Liver (tissue), 9 donors: Measurements from ENCODE around the gene CDK10. TPM values are rescaled to one million over a fixed set of nuclear protein-coding genes. Genes with fewer than 3 reads are reported as not detected.

Source experiments
- DNase-seq: peaks from one replicate; pipeline ENCODE4 v3.0.0-alpha.2; 2017; ENCODE audit warnings: low spot score
- H3K27ac ChIP-seq, 2 donors: one replicate each; pipeline ENCODE4 v1.7.0; 2013; ENCODE audit warnings: inconsistent platforms in 2 of 2, low read length in 2 of 2, control low read depth in 1 of 2, low read depth in 1 of 2, mild to moderate bottlenecking in 1 of 2
- H3K27me3 ChIP-seq, 4 donors: one replicate each; pipeline versions ENCODE4 v1.6.1 to v1.7.0; 2013; ENCODE audit warnings: low read length in 3 of 4, inconsistent platforms in 1 of 4, mild to moderate bottlenecking in 1 of 4, moderate library complexity in 1 of 4; ENCODE audit not compliant: control insufficient read depth in 4 of 4, insufficient read depth in 4 of 4
- H3K36me3 ChIP-seq, 4 donors: one replicate each; pipeline versions ENCODE4 v1.6.1 to v1.7.0; 2013; ENCODE audit warnings: low read length in 3 of 4, mild to moderate bottlenecking in 3 of 4, low read depth in 1 of 4, moderate library complexity in 1 of 4; ENCODE audit not compliant: control insufficient read depth in 4 of 4, insufficient read depth in 3 of 4
- H3K4me1 ChIP-seq, 4 donors: one replicate each; pipeline versions ENCODE4 v1.6.1 to v1.7.0; 2013; ENCODE audit warnings: low read length in 3 of 4, mild to moderate bottlenecking in 3 of 4, moderate library complexity in 1 of 4; ENCODE audit not compliant: control insufficient read depth in 4 of 4, insufficient read depth in 4 of 4
- H3K4me3 ChIP-seq, 3 donors: one replicate each; pipeline versions ENCODE4 v1.6.1 to v1.7.0; 2013; ENCODE audit warnings: low read length in 3 of 3, control low read depth in 1 of 3, low read depth in 1 of 3, mild to moderate bottlenecking in 1 of 3
- H3K9ac ChIP-seq, 2 donors: one replicate each; pipeline ENCODE4 v1.7.0; 2013; ENCODE audit warnings: low read length in 2 of 2, mild to moderate bottlenecking in 2 of 2, moderate library complexity in 2 of 2, control low read depth in 1 of 2, low read depth in 1 of 2
- H3K9me3 ChIP-seq, 4 donors: one replicate each; pipeline versions ENCODE4 v1.6.1 to v1.7.0; 2013; ENCODE audit warnings: low read length in 3 of 4; ENCODE audit not compliant: control insufficient read depth in 4 of 4
- CTCF ChIP-seq: fragments of 150-350 bp; IDR thresholded peaks from 2 replicates; pipeline ENCODE4 v1.5.1; 2017; ENCODE audit warnings: improper control_type of control experiment, low read depth, low read length; ENCODE audit not compliant: missing input control
- EGR1 ChIP-seq, 2 donors: IDR thresholded peaks; 2 replicates each; pipeline ENCODE4 v1.6.1; 2016 to 2018; ENCODE audit warnings: antibody characterized with exemption in 2 of 2, low read depth in 2 of 2
- FOXA1 ChIP-seq: IDR thresholded peaks from 2 replicates; pipeline ENCODE4 v1.6.1; 2016; ENCODE audit warnings: antibody characterized with exemption
- FOXA2 ChIP-seq: IDR thresholded peaks from 2 replicates; pipeline ENCODE4 v1.6.1; 2016; ENCODE audit warnings: antibody characterized with exemption
- GABPA ChIP-seq, 2 donors: IDR thresholded peaks in 1 of 2; conservative IDR thresholded peaks in 1 of 2; 2 replicates each; pipeline ENCODE4 v1.6.1; 2016; ENCODE audit warnings: antibody characterized with exemption in 2 of 2, mild to moderate bottlenecking in 1 of 2, moderate library complexity in 1 of 2
- HNF4A ChIP-seq, 2 donors: conservative IDR thresholded peaks; 2 replicates each; pipeline ENCODE4 v1.6.1; 2016; ENCODE audit warnings: antibody characterized with exemption in 2 of 2, mild to moderate bottlenecking in 2 of 2
- HNF4G ChIP-seq: IDR thresholded peaks from 2 replicates; pipeline ENCODE4 v1.6.1; 2016; ENCODE audit warnings: antibody characterized with exemption
- JUND ChIP-seq, 2 donors: IDR thresholded peaks; 2 replicates each; pipeline ENCODE4 v1.6.1; 2016; ENCODE audit warnings: antibody characterized with exemption in 2 of 2
- RAD21 ChIP-seq, 2 donors: IDR thresholded peaks; 2 replicates each; pipeline ENCODE4 v1.6.1; 2016; ENCODE audit warnings: antibody characterized with exemption in 2 of 2, mild to moderate bottlenecking in 2 of 2
- REST ChIP-seq: IDR thresholded peaks from 2 replicates; pipeline ENCODE4 v1.6.1; 2016; ENCODE audit warnings: antibody characterized with exemption, mild to moderate bottlenecking
- RXRA ChIP-seq, 2 donors: IDR thresholded peaks; 2 replicates each; pipeline ENCODE4 v1.6.1; 2017 to 2018; ENCODE audit warnings: antibody characterized with exemption in 2 of 2, mild to moderate bottlenecking in 1 of 2
- SP1 ChIP-seq: IDR thresholded peaks from 2 replicates; pipeline ENCODE4 v1.6.1; 2018; ENCODE audit warnings: antibody characterized with exemption, mild to moderate bottlenecking
- TAF1 ChIP-seq: conservative IDR thresholded peaks from 2 replicates; pipeline ENCODE4 v1.6.1; 2016; ENCODE audit warnings: antibody characterized with exemption, mild to moderate bottlenecking
- YY1 ChIP-seq: IDR thresholded peaks from 2 replicates; pipeline ENCODE4 v1.6.1; 2016; ENCODE audit warnings: antibody characterized with exemption, mild to moderate bottlenecking
- WGBS: extraction: QIAGEN DNeasy Blood & Tissue Kit; methylation state at CpG from one replicate; pipeline ENCODE4 v1.1.7; 2013; 5-methylcytosine and 5-hydroxymethylcytosine counted together
- polyA plus RNA-seq, 2 donors: library from polyadenylated mRNA; stranded (reverse) in 1 of 2; unstranded in 1 of 2; fragments of 200-250 nt in 1 of 2; fragments of >200 nt in 1 of 2; fragmentation: Nextera tagmentation in 1 of 2; extraction: Ambion mirVana in 1 of 2; gene quantifications; one replicate each; pipeline versions ENCODE4 v1.2.1 to v1.2.3, GENCODE V29; 2013 to 2015
- total RNA-seq, 2 donors: library from RNA; depleted of rRNA; stranded (reverse); fragments of >200 nt; gene quantifications; one replicate each; pipeline ENCODE4 v1.2.3, GENCODE V29; 2014
- TF ChIP-seq, protein P1 (sequence below): IDR thresholded peaks from 2 replicates; pipeline ENCODE4 v1.6.1; 2016; ENCODE audit warnings: antibody characterized with exemption
- TF ChIP-seq, protein P2 (sequence below): IDR thresholded peaks from 2 replicates; pipeline ENCODE4 v1.6.1; 2016; ENCODE audit warnings: antibody characterized with exemption
- donor health status: healthy.
- donor health status: healthy.
- donor health status: healthy.
- donor health status: healthy.
- donor health status: healthy.

The CDK10 gene
- total and polyA plus RNA-seq, 4 donors: 25.1 to 81.2 (median 56.0) TPM

DNA sequence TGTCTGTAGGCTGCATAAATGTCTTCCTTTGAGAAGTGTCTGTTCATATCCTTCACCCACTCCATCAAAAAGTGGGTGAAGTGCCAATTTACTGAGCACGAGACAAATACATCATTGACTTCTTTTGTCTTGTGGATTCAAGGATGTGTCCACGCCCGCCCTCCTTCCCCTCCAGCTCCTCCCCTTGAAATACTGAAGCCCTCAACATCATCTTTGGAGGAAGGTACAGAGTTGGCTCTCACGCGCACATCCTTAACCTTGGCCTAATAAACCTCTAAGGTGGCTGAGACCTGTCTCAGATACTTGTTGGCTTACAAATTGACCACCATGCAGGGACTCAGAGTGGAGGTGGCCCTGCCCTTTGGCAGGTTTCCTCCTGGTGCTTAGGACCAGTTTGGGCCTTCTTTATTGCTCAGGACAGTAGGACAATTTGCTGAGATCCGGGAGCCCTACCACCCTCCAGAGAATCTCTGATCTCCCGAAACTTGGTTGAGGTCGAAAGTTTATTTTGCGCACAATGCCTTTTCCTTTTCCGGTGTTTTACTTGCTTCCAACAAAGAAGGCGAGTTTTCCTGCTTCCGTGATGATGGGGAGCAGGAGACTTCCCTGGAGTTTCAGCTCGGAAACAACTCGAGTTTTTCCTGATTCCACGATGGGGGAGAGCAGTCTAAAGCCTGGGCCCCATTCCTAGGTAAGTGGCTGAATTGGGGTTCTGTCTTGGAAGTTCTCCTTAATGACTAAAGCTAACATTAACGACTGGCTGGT is 14.1 kb upstream of the CDK10 start:
- Histone ChIP-seq H3K27me3 (no peaks in the 10 kb centered on the region), H3K36me3 (peaks cover 0 to 3% (median 0%) of the 10 kb centered on the region in 4 donors), H3K9ac (no peak overlapping the region), H3K27ac (no peak overlapping the region), H3K4me1 (peaks cover 0 to 15% (median 8%) of the 10 kb centered on the region in 4 donors), H3K9me3 (no peaks in the 10 kb centered on the region), H3K4me3 (no peak overlapping the region)
- WGBS: 96% methylated on average over 16 of the region's 16 CpGs
- no peak for DNase-seq
- TF ChIP-seq CTCF (no peak), REST (no peak), SP1 (no peak), FOXA2 (no peak), RXRA (IDR thresholded peaks at IDR 0.05) (no peak), JUND (IDR thresholded peaks at IDR 0.05) (no peak)
- TF ChIP-seq, protein P1, sequence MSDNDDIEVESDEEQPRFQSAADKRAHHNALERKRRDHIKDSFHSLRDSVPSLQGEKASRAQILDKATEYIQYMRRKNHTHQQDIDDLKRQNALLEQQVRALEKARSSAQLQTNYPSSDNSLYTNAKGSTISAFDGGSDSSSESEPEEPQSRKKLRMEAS: no peak
- TF ChIP-seq, protein P2, sequence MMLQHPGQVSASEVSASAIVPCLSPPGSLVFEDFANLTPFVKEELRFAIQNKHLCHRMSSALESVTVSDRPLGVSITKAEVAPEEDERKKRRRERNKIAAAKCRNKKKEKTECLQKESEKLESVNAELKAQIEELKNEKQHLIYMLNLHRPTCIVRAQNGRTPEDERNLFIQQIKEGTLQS: no peak

DNA sequence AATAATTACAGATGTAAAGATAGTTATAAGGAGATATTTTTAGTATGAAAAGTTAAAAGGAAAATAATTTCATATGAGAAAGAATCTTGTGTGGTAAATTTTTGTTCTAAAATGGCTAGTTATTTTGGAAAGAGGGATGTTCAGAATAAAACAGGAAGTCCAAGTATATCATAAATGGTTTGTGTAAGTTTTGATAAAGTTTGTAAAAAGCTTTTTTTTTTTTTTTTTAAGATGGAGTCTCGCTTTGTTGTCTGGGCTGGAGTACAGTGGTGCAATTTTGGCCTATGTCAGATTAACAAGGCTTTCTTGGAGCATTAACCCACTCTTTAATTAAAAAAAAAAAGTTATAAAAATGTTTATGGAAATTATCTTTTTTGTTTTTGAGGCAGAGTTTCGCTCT is 8.2 kb upstream of the CDK10 start:
- Histone ChIP-seq H3K4me3 (no peak overlapping the region), H3K27me3 (no peaks in the 10 kb centered on the region), H3K9me3 (no peaks in the 10 kb centered on the region), H3K9ac (no peak overlapping the region), H3K27ac (no peak overlapping the region), H3K36me3 (no peaks in the 10 kb centered on the region), H3K4me1 (no peaks in the 10 kb centered on the region)
- 94% methylated on average over 2 of the region's 2 CpGs for WGBS
- DNase-seq: no peak
- TF ChIP-seq RXRA (IDR thresholded peaks at IDR 0.05): no peak
- TF ChIP-seq, protein P2: no peak
- no peak for TF ChIP-seq CTCF
- no peak for TF ChIP-seq YY1
- no peak for TF ChIP-seq FOXA1
- TF ChIP-seq RAD21 (IDR thresholded peaks at IDR 0.05): no peak
- TF ChIP-seq GABPA (IDR thresholded peaks at IDR 0.05 in 1 of 2, conservative IDR thresholded peaks at IDR 0.05 in 1 of 2): no peak
- TF ChIP-seq REST: no peak
- TF ChIP-seq HNF4A (conservative IDR thresholded peaks at IDR 0.05): no peak
- TF ChIP-seq, protein P1: no peak
- TF ChIP-seq SP1: no peak
- no peak for TF ChIP-seq TAF1
- no peak for TF ChIP-seq JUND (IDR thresholded peaks at IDR 0.05)
- TF ChIP-seq HNF4G: no peak
- no peak for TF ChIP-seq EGR1 (IDR thresholded peaks at IDR 0.05; ENCODE audit: low read depth in 2 of 2)
- TF ChIP-seq FOXA2: no peak
